ENCODE results near the gene SNCAIP.

GRCh38 chr5:122404653-122405362 lies 92.8 kb downstream of the SNCAIP start:
- no peak for TF ChIP-seq CTCF (IDR thresholded peaks at IDR 0.05; ENCODE audit: insufficient read depth, low read length)
- TF ChIP-seq REST (IDR thresholded peaks at IDR 0.05; ENCODE audit: insufficient replicate concordance, low read depth): no peak
